CD4-positive, CD25-positive, alpha-beta regulatory T cell (primary cell): Measurements from ENCODE around the gene MYH14. TPM values are rescaled to one million over a fixed set of nuclear protein-coding genes. Genes with fewer than 3 reads are reported as not detected.
"Not testable (repeated sequence)": the region's sequence is repeated elsewhere in the genome, so short reads cannot be mapped to it uniquely, and the experiment has no call there.

Source experiments
- ATAC-seq, 2 donors: fragments of 150-1000 bp; cut with Tn5 transposase; one replicate each; pipeline ENCODE4 v1.10.0; 2021; ENCODE audit warnings: low read depth in 2 of 2, moderate number of reproducible peaks in 2 of 2, moderate library complexity in 1 of 2
- DNase-seq, 3 donors: peaks; one replicate each; pipeline versions ENCODE4 v3.0.0 to v3.0.0-alpha.2; 2012 to 2022; ENCODE audit warnings: mixed read lengths in 1 of 3
- H3K27ac ChIP-seq: one replicate; pipeline ENCODE4 v1.7.0; 2013; ENCODE audit warnings: mild to moderate bottlenecking, low read length; ENCODE audit not compliant: insufficient read depth, poor library complexity, severe bottlenecking
- H3K27me3 ChIP-seq: one replicate; pipeline ENCODE4 v1.7.0; 2013; ENCODE audit warnings: low read length; ENCODE audit not compliant: control insufficient read depth, insufficient read depth
- H3K36me3 ChIP-seq: one replicate; pipeline ENCODE4 v1.7.0; 2013; ENCODE audit warnings: mild to moderate bottlenecking, low read length, moderate library complexity; ENCODE audit not compliant: control insufficient read depth, insufficient read depth
- H3K4me1 ChIP-seq: 2 replicates; pipeline ENCODE4 v1.7.0; 2013; ENCODE audit warnings: mild to moderate bottlenecking, low read length; ENCODE audit not compliant: insufficient read depth, control insufficient read depth, poor library complexity, severe bottlenecking
- H3K4me3 ChIP-seq: one replicate; pipeline ENCODE4 v1.7.0; 2013; ENCODE audit warnings: low read depth, mild to moderate bottlenecking, low read length, moderate library complexity
- H3K9me3 ChIP-seq, 2 experiments: 1 replicate in 1 of 2; 2 replicates in 1 of 2; pipeline ENCODE4 v1.7.0; 2013; ENCODE audit warnings: low read length in 2 of 2, mild to moderate bottlenecking in 1 of 2, moderate library complexity in 1 of 2; ENCODE audit not compliant: control insufficient read depth in 2 of 2
- H3K27ac Mint-ChIP-seq, 3 donors: one replicate each; pipeline ENCODE4 v1.8.0; 2020 to 2022; ENCODE audit warnings: mild to moderate bottlenecking in 3 of 3, mixed read lengths in 3 of 3, moderate library complexity in 2 of 3
- H3K27me3 Mint-ChIP-seq: one replicate; pipeline ENCODE4 v1.8.0; 2022; ENCODE audit warnings: mild to moderate bottlenecking, mixed read lengths
- H3K36me3 Mint-ChIP-seq: one replicate; pipeline ENCODE4 v1.8.0; 2020; ENCODE audit warnings: mixed read lengths
- H3K4me1 Mint-ChIP-seq, 4 donors: one replicate each; pipeline ENCODE4 v1.8.0; 2020 to 2022; ENCODE audit warnings: mixed read lengths in 4 of 4, mild to moderate bottlenecking in 1 of 4
- H3K4me3 Mint-ChIP-seq, 4 donors: one replicate each; pipeline ENCODE4 v1.8.0; 2020 to 2022; ENCODE audit warnings: mild to moderate bottlenecking in 4 of 4, mixed read lengths in 4 of 4, moderate library complexity in 3 of 4
- H3K9me3 Mint-ChIP-seq, 7 donors: one replicate each; pipeline ENCODE4 v1.8.0; 2020 to 2022; ENCODE audit warnings: mixed read lengths in 7 of 7, mild to moderate bottlenecking in 3 of 7, moderate library complexity in 2 of 7
- polyA plus RNA-seq, 4 donors: library from polyadenylated mRNA; unstranded; fragments of 300-500 nt; fragmentation: Illumina TruSeq; gene quantifications; one replicate each; pipeline ENCODE4 v1.2.3, GENCODE V29; 2021
- total RNA-seq: library from RNA; stranded (reverse); gene quantifications from one replicate; pipeline ENCODE4 v1.2.3, GENCODE V29; 2022

MYH14 gene
- total and polyA plus RNA-seq, 5 donors from 2014 or later, result not detected

DNA sequence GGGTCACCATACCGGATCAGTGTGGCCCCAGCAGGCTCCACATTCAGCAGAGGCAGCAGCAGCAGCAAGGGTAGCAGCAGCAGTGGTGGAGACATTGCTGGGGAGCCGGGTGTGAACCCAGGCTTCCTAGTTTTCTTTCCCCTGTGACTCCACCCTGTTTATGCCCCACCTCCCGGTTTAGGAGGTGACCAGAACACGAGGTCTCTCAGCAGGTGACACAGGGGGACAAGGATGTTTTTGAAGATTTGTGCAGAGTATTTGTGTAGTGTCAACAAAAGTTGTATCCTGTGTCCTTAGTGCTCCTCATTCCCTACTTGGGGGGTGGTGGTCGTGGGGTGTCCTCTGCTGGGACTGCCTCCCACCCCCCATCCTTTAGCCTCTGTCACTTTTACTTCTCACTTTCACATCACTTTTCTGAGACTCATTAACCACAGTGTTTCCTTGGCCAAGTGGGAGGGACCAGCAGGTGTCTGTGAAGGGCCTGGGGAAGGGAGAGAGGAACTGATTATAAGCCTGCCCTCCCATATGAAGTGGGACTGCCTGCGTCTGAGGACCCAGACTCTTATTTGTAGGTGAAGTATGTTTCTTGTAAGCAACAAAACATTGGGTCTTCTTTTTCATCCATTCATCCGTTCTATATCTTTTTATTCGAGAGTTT lies 141.4 kb downstream of the MYH14 start:
- Mint-ChIP-seq H3K36me3 (peaks cover 9% of the 10 kb centered on the region), H3K9me3 (peaks cover 0 to 7% (median 2%) of the 10 kb centered on the region in 7 donors), H3K4me1 (peaks cover 6 to 20% (median 14%) of the 10 kb centered on the region in 4 donors), H3K27ac (no peak overlapping the region), H3K4me3 (no peak overlapping the region), H3K27me3 (peaks cover 7% of the 10 kb centered on the region)
- no peaks in the 10 kb centered on the region for H3K36me3 ChIP-seq
- no peak overlapping the region for H3K4me3 ChIP-seq
- DNase-seq, result no peak
- ATAC-seq, result peak; percentile 32 to 39
- H3K27me3 ChIP-seq, result no peaks in the 10 kb centered on the region
- no peaks in the 10 kb centered on the region for H3K9me3 ChIP-seq
- no peak overlapping the region for H3K27ac ChIP-seq
- H3K4me1 ChIP-seq, result peaks cover 4% of the 10 kb centered on the region

- Mint-ChIP-seq H3K4me3 (peak overlapping the region; percentile 14 to 87 (median 58)), H3K27ac (peak overlapping the region; percentile 79 to 96 (median 92)), H3K4me1 (peaks cover 6 to 20% (median 14%) of the 10 kb centered on the region in 4 donors)
- not testable (repeated sequence) for H3K9me3 Mint-ChIP-seq, H3K4me1 ChIP-seq, H3K27me3 ChIP-seq, H3K27me3 Mint-ChIP-seq, H3K27ac ChIP-seq, ATAC-seq, H3K9me3 ChIP-seq, H3K36me3 ChIP-seq, H3K36me3 Mint-ChIP-seq
- peak in 1 of 3 donors; percentile 58 for DNase-seq
- H3K4me3 ChIP-seq, result peak overlapping the region; percentile 55
Measured at GRCh38 chr19:50347089-50347581, 143.7 kb downstream of the MYH14 start.

DNA sequence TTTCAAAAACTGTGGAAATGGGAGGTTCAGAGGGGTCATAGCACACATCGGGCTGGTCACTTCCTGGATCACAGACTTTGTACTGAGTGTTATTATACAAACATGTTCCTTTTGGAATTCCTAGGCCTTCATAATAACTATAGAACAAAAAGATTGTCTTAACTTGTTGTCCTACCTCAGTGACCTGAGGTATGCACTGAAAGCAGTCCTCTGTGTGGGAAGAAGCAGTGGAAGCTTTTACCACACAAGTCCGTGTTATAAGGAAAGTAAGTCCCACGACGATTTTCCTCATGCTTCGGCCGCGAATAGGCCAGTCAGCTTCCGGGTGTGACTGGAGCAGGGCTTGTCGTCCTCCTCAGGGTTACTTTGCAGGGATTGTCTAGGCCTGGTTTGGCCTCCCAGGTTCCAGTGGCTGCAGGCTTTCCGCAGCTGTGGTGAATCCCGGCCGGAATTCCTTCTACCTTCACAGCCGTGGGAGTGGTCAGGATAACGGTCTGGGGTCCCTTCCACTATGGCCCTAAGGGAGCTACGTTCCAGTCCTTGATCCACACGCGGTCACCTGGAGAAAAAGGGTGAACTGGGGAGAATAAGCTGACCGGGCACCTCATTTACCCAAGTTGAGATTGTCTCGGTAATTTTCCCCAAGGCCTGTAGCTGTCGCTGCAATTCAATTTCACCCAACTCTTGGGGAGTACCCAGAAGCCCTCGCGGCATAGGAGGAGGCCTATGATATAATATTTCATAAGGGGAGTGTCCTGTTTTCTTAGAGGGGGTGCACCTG lies 146.0 kb downstream of the MYH14 start:
- Histone ChIP-seq H3K4me3 (no peak overlapping the region), H3K9me3 (no peaks in the 10 kb centered on the region), H3K27me3 (no peaks in the 10 kb centered on the region), H3K4me1 (peaks cover 4% of the 10 kb centered on the region), H3K36me3 (no peaks in the 10 kb centered on the region), H3K27ac (no peak overlapping the region)
- H3K27ac Mint-ChIP-seq, result peak overlapping the region in 1 of 3 donors; percentile 76
- peaks cover 14% of the 10 kb centered on the region for H3K27me3 Mint-ChIP-seq
- DNase-seq (no peak), ATAC-seq (no peak)
- H3K36me3 Mint-ChIP-seq, result peaks cover 9% of the 10 kb centered on the region
- H3K9me3 Mint-ChIP-seq, result peaks cover 0 to 5% (median 0%) of the 10 kb centered on the region in 7 donors
- H3K4me3 Mint-ChIP-seq, result peak overlapping the region in 1 of 4 donors; percentile 50
- H3K4me1 Mint-ChIP-seq, result peaks cover 6 to 20% (median 14%) of the 10 kb centered on the region in 4 donors

DNA sequence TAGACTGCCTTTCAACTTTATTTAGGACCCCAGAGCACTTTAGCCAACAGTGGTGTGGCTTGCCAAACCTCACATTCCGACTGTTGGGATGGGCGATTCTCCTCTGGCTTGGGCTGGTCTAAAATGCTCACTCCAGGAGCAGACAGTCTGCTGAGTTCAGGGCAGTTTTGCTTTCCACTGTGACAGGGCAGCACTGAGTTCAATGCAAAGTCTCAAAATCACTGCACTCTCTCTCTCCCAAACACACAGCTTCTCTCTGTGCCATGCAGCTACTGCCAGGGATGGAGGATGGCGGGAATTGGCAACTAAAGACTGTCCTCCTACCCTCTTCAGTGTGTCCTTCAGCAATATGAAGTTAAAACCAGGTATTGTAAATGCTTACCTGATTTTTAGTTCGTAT lies 148.8 kb downstream of the MYH14 start:
- ATAC-seq (no peak), DNase-seq (no peak)
- no peak overlapping the region for H3K4me3 ChIP-seq
- H3K27me3 ChIP-seq, result no peaks in the 10 kb centered on the region
- no peaks in the 10 kb centered on the region for H3K36me3 ChIP-seq
- Mint-ChIP-seq H3K27me3 (peaks cover 16% of the 10 kb centered on the region), H3K9me3 (peaks cover 0 to 1% (median 0%) of the 10 kb centered on the region in 7 donors), H3K27ac (no peak overlapping the region), H3K4me1 (peaks cover 5 to 11% (median 9%) of the 10 kb centered on the region in 4 donors), H3K4me3 (no peak overlapping the region), H3K36me3 (peaks cover 1% of the 10 kb centered on the region)
- H3K4me1 ChIP-seq, result peaks cover 6% of the 10 kb centered on the region
- H3K27ac ChIP-seq, result no peak overlapping the region
- H3K9me3 ChIP-seq, result no peaks in the 10 kb centered on the region

GRCh38 chr19:50353487-50353880 lies 150.1 kb downstream of the MYH14 start:
- not testable (repeated sequence) for H3K27ac Mint-ChIP-seq, H3K36me3 ChIP-seq, H3K36me3 Mint-ChIP-seq, H3K9me3 Mint-ChIP-seq, DNase-seq, H3K4me3 Mint-ChIP-seq, ATAC-seq, H3K4me3 ChIP-seq, H3K9me3 ChIP-seq, H3K27ac ChIP-seq, H3K27me3 ChIP-seq
- Mint-ChIP-seq H3K4me1 (peaks cover 0 to 12% (median 8%) of the 10 kb centered on the region in 4 donors), H3K27me3 (peaks cover 23% of the 10 kb centered on the region)
- peaks cover 11% of the 10 kb centered on the region for H3K4me1 ChIP-seq

DNA sequence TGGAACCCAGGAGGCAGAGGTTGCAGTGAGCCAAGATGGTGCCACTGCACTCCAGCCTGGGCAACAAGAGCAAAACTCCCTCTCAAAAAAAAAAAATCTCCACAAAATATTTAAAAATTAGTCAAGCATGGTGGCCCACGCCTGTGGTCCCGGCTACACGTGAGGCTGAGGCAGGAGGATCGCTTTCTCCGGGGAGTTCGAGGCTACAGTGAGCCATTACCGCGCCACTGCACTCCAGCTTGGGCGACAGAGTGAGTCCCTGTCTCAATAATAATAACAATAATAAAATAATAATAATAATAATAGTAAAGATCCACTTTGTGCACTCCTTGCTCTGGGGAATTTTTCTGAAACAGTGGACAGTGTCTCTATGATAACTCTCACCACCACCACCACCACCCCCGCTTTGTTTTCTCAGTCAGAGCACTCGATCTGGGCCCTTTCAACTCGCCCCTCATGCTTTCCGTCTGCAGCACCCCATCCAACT lies 153.3 kb downstream of the MYH14 start:
- ATAC-seq (no peak), DNase-seq (no peak)
- Mint-ChIP-seq H3K27ac (peak overlapping the region; percentile 95 to 99 (median 98)), H3K9me3 (no peaks in the 10 kb centered on the region), H3K4me1 (peaks cover 9 to 38% (median 14%) of the 10 kb centered on the region in 4 donors), H3K36me3 (no peaks in the 10 kb centered on the region), H3K27me3 (peaks cover 13% of the 10 kb centered on the region), H3K4me3 (peak overlapping the region; percentile 92 to 98 (median 96))
- no peaks in the 10 kb centered on the region for H3K36me3 ChIP-seq
- peak overlapping the region; percentile 97 for H3K27ac ChIP-seq
- no peaks in the 10 kb centered on the region for H3K9me3 ChIP-seq
- H3K4me1 ChIP-seq, result peaks cover 11% of the 10 kb centered on the region
- no peak overlapping the region for H3K4me3 ChIP-seq
- no peaks in the 10 kb centered on the region for H3K27me3 ChIP-seq

- Mint-ChIP-seq H3K27me3 (peaks cover 13% of the 10 kb centered on the region), H3K9me3 (no peaks in the 10 kb centered on the region), H3K4me1 (peaks cover 12 to 43% (median 15%) of the 10 kb centered on the region in 4 donors), H3K27ac (peak overlapping the region; percentile 95 to 99 (median 98)), H3K36me3 (no peaks in the 10 kb centered on the region), H3K4me3 (peak overlapping the region; percentile 92 to 98 (median 96))
- no peaks in the 10 kb centered on the region for H3K9me3 ChIP-seq
- peak overlapping the region; percentile 78 for H3K4me3 ChIP-seq
- ATAC-seq, result peak; percentile 82 to 83
- peak; percentile 78 to 93 (median 91) for DNase-seq
- no peaks in the 10 kb centered on the region for H3K27me3 ChIP-seq
- peaks cover 11% of the 10 kb centered on the region for H3K4me1 ChIP-seq
- H3K36me3 ChIP-seq, result no peaks in the 10 kb centered on the region
- peak overlapping the region; percentile 97 for H3K27ac ChIP-seq
Measured at GRCh38 chr19:50357178-50358100, 154.0 kb downstream of the MYH14 start.
